Skin of body (tissue), 2 donors: Measurements from ENCODE around the gene WDFY2. TPM values are rescaled to one million over a fixed set of nuclear protein-coding genes. Genes with fewer than 3 reads are reported as not detected.
"Not testable (repeated sequence)": the region's sequence is repeated elsewhere in the genome, so short reads cannot be mapped to it uniquely, and the experiment has no call there.

Experiments
- DNase-seq: peaks from one replicate; lab custom pipeline; 2025; lab: John Stamatoyannopoulos, UW
- total RNA-seq: library from RNA; depleted of rRNA; stranded (reverse); fragments of >200 nt; gene quantifications from one replicate; pipeline ENCODE4 v1.2.3, GENCODE V29; 2014

WDFY2 gene
- total RNA-seq, 1 donor from 2014 or later: 28.9 TPM

GRCh38 chr13:51564252-51564651 lies 20.0 kb upstream of the WDFY2 start:
- DNase-seq: no peak

- DNase-seq: no peak
Measured at GRCh38 chr13:51564671-51565070, 19.6 kb upstream of the WDFY2 start.

- DNase-seq: not testable (repeated sequence)
Measured at GRCh38 chr13:51569001-51569400, 15.3 kb upstream of the WDFY2 start.

GRCh38 chr13:51576754-51577153 lies 7.5 kb upstream of the WDFY2 start:
- DNase-seq: no peak

GRCh38 chr13:51577690-51578089 lies 6.6 kb upstream of the WDFY2 start:
- DNase-seq: no peak

- no peak for DNase-seq
Measured at GRCh38 chr13:51579676-51580075, 4.6 kb upstream of the WDFY2 start.

GRCh38 chr13:51581148-51581820 lies 3.0 kb upstream of the WDFY2 start:
- DNase-seq: no peak

GRCh38 chr13:51583469-51583874 lies 790 bp upstream of the WDFY2 start:
- no peak for DNase-seq

- peak; percentile 47 for DNase-seq
Measured at GRCh38 chr13:51584731-51585672, 740 bp downstream of the WDFY2 start.

GRCh38 chr13:51585696-51586095 lies 1.4 kb downstream of the WDFY2 start:
- no peak for DNase-seq

GRCh38 chr13:51587372-51587771 lies 3.1 kb downstream of the WDFY2 start:
- no peak for DNase-seq

- DNase-seq: no peak
Measured at GRCh38 chr13:51588406-51588949, 4.2 kb downstream of the WDFY2 start.

- DNase-seq: no peak
Measured at GRCh38 chr13:51589793-51590192, 5.5 kb downstream of the WDFY2 start.

GRCh38 chr13:51590231-51590970 lies 6.1 kb downstream of the WDFY2 start:
- peak; percentile 61 for DNase-seq

GRCh38 chr13:51590971-51591627 lies 6.8 kb downstream of the WDFY2 start:
- DNase-seq: peak; percentile 88

- not testable (repeated sequence) for DNase-seq
Measured at GRCh38 chr13:51591938-51592337, 7.7 kb downstream of the WDFY2 start.

- DNase-seq: no peak
Measured at GRCh38 chr13:51594432-51594831, 10.2 kb downstream of the WDFY2 start.

- no peak for DNase-seq
Measured at GRCh38 chr13:51595416-51595815, 11.2 kb downstream of the WDFY2 start.

- DNase-seq: no peak
Measured at GRCh38 chr13:51596541-51596940, 12.3 kb downstream of the WDFY2 start.

- peak; percentile 63 for DNase-seq
Measured at GRCh38 chr13:51599444-51600176, 15.3 kb downstream of the WDFY2 start.
